Inflammatory macrophage (primary cell): ENCODE results near the gene PSMC2.

Source experiments
- DNase-seq, 2 donors: peaks; one replicate each; pipeline ENCODE4 v3.0.0-alpha.2; 2020 to 2022
- total RNA-seq, 18 experiments: gene quantifications; one replicate each; lab custom pipeline; 2026; ENCODE audit warnings: mixed read lengths in 6 of 18, inconsistent platforms in 2 of 18; lab: John Stamatoyannopoulos, UW

PSMC2 gene
- total RNA-seq = 92.9 to 218 (median 169) reads per million in 18 experiments

GRCh38 chr7:103347507-103348267 is at the start of gene PSMC2:
TSS of gene PSMC2 (plus strand) at chr7:103347643. CDS start at chr7:103347712, 69 bp downstream.
- peak; percentile 88 to 92 for DNase-seq

DNA sequence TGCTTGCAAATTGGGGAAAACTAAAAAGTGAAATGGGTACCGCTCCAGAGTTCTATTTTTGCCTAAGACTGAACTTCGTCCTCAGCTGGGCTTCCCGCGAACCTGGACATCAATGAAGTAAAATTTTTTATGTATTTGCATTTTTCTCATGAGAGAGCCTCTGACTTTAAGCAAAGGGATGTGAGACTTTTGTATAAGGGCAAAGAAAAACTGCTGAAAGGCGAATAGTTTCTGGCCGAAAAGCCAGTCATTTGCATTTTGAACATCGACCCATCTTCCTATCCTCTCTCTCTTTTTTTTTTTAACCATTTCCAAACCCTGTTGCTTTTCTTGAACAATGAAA is 49.6 kb upstream of the PSMC2 start:
- DNase-seq = no peak

GRCh38 chr7:103299660-103300059 is 47.8 kb upstream of the PSMC2 start:
- no peak for DNase-seq

- DNase-seq = no peak
Observed at GRCh38 chr7:103301441-103301840, 46.0 kb upstream of the PSMC2 start.

GRCh38 chr7:103307503-103308231 is 39.8 kb upstream of the PSMC2 start:
- no peak for DNase-seq

DNA sequence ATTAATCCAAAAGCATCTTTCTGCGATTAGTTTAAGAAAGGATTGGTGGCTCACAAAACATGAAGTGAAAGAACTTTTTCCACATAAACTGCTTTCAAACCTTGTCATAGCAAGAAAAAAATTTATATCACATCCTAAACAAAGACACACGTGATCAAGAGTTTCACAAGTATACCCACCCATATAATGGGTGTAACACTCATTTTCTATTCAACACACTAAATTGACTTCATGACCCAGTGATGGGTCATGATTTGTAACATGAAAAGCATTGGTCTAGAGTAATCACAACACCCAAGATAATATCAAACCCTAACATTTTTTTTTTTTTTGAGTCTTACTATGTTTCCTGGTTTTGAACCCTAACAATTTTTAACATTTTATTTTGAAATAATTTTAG is 32.6 kb upstream of the PSMC2 start:
- no peak for DNase-seq

DNA sequence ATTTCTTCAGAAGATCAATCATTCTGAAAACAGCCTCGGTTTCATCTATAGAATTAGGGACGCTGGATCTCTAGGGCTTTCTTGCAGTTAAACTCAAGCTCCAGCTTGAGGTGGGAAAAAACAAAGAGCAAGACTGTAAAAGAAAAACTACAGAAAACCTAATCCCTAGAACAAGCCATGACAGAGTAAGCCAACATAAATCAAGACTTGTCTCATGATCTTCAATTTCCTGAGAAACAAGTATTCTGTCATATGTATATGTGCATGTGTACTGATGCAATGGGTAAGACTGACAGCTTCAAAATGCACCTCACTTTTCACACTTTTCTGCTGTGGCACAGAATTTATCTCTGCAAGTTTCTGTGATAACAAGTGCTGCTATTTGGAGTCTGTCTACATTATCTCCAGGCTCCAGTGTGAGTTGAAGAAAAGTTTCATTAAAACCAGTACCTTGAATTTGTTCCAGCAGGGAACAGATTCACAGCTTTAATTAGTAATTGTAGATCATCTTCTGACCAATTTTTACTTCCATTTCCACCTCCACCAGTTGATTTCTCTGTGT is 31.0 kb upstream of the PSMC2 start:
- no peak for DNase-seq

DNA sequence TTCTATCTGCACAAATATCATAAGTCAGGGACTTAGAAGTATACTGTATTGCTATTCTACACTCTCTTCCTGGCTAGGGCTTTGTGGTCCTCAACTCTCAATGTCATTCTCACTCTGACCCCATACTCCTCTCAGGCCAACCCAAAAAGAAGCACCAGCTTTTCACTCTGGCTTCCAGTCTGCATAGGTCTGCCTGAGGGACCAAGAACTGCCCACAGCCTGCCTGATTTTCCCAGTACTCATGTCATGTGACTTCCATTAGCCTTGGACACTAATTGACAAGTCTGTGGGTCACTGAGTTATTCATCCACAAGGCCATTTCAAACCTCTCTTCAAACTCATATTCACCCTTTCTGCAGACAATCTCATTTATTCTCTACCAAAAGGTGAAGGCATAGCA is 30.4 kb upstream of the PSMC2 start:
- no peak for DNase-seq

- DNase-seq = peak in 1 of 2 donors; percentile 14
Observed at GRCh38 chr7:103325744-103326143, 21.7 kb upstream of the PSMC2 start.

- DNase-seq = peak; percentile 39 to 64
Observed at GRCh38 chr7:103336761-103337160, 10.7 kb upstream of the PSMC2 start.

DNA sequence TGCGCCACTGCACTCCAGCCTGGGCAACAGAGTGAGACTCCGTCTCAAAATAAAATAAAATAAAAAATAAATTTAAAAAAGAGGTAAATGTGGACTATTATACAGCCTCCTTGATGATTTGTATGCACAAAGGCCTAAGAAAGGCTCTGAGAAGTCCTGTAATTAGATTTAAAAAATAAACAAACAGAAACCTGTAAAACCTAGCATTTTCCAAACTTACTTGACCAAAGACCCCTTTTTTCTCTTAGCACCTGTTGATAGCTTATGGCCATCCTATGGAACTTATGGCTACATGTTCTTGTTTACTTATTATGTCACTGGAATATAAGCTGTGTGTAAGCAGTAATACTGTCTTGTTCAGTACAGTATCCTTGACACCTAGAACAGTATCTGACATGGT is 8.6 kb upstream of the PSMC2 start:
- DNase-seq = no peak

- no peak for DNase-seq
Observed at GRCh38 chr7:103341466-103341865, 6.0 kb upstream of the PSMC2 start.

- DNase-seq = no peak
Observed at GRCh38 chr7:103343332-103343731, 4.1 kb upstream of the PSMC2 start.

- peak; percentile 42 for DNase-seq
Observed at GRCh38 chr7:103343758-103344452, 3.5 kb upstream of the PSMC2 start.

- DNase-seq = peak; percentile 88 to 93
Observed at GRCh38 chr7:103344453-103345149, 2.8 kb upstream of the PSMC2 start, which contains the start of gene DNAJC2. TSS of gene DNAJC2 (minus strand) at chr7:103344767. CDS start at chr7:103344622, 145 bp downstream.

DNA sequence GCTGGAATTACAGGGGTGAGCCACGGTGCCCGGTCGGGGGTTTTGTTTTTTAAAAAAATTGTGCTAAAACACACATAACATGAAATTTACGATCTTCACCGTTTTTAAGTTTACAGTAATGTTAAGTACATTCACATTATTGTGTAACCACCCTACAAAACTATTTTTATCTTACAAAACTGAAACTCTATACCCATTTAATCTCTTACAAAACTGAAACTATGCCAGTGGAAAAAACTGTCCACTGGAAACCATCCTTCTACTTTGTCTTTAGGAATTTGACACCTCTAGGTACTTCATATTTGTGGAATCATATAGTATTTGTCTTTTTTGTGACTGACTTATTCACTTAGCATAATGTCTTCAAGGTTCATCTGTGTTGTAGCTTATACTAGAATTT is 1.0 kb upstream of the PSMC2 start:
- DNase-seq = no peak

- no peak for DNase-seq
Observed at GRCh38 chr7:103348452-103348851, 1.0 kb downstream of the PSMC2 start.

DNA sequence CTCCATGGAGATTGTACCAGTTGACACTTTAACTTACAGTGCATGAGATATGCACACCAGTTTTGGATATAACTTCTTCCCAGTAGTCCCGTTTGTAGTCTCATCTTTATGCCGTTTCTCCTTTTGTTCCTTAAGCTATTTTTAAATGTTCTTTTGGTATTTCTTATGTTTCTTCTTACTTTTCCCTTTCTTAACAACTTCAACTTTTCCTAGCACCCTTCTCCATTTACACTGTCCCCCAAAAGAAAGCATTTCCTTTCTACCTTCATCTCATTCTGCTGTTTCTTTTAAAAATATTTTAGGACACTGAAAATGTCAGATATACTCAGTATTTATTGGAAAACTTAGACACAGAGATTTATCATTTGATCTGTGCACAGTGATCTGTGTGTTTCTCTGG is 1.5 kb downstream of the PSMC2 start:
- no peak for DNase-seq

DNA sequence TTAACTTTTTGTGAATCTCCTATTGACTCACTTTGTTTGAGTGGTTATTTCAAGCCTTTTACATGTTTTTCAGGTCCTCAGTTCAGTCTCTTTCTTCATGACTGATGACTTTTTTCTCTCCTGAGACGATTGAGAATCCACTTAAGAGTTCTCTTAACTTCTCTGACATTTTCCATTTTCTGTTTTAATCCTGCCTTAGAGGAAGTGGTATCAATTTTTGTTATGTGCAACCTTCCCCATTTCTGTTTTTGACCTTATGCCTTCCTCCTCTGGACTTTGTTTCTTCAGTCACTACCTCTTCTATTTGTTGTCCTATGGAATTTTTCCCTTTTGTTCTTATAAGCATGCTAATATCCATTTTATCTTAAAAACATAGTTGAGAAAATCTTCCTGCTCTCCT is 2.4 kb downstream of the PSMC2 start:
- peak in 1 of 2 donors; percentile 48 for DNase-seq

- no peak for DNase-seq
Observed at GRCh38 chr7:103369432-103369831, 22.0 kb downstream of the PSMC2 start.

DNA sequence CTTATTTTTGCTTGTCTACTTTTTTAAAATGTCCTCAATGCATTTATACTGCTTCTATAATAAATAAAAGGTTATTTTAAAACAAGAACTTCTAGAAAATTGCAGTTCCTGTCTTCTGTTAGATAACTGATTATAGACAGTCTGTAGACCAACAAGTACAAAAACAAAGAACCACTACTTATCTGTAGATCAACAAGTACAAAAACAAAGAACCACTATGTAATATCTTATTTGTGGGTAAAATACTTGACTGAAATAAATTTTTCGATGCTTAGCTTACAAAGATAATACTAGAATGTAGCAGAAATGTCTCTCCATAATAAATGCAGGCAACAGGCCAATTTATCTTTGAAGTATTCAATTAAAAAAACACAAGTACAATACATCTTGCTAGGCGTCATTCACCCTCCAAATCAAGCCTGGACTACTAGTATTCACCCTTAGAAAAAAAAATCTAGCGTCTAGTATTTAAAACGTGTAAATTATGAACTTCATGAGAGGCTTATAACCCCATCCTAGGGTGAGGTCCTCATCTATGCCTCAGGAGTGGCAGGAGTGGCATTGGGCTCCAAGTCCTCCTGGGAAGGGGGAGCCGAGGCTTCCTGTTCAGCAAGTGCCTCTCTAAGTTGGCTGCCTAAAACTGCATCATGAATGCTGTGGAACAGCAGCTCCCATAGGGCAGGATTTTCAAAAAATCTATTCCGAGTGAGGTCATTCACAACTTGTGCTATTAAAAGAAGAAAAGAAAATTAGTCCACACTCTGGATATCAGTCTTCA is 26.6 kb downstream of the PSMC2 start:
- no peak for DNase-seq
